ENCODE results near the gene SLC25A44.

GRCh38 chr1:156236164-156236563 is 42.3 kb downstream of the SLC25A44 start:
- TF ChIP-seq GABPA (IDR thresholded peaks at IDR 0.05; ENCODE audit: borderline replicate concordance, insufficient read depth, low read length), result no peak
- TF ChIP-seq JUN (IDR thresholded peaks at IDR 0.05; ENCODE audit: low read depth, low read length), result no peak
- TF ChIP-seq TAF1 (IDR thresholded peaks at IDR 0.05; ENCODE audit: low read depth, low read length), result no peak
- TF ChIP-seq HDAC6 (IDR thresholded peaks at IDR 0.05; ENCODE audit: low read depth, low read length), result no peak
- no peak for TF ChIP-seq EZH2 (IDR thresholded peaks at IDR 0.05; ENCODE audit: low read depth, low read length, severe bottlenecking)
- no peak for TF ChIP-seq CBX5 (IDR thresholded peaks at IDR 0.05; ENCODE audit: low read depth, low read length)
